ENCODE data around the gene NADSYN1. TPM values are rescaled to one million over a fixed set of nuclear protein-coding genes. Genes with fewer than 3 reads are reported as not detected.

NADSYN1 gene
- 86.4 and 97.5 TPM in 2 replicates for total RNA-seq

GRCh38 chr11:71453037-71453917, at the start of gene NADSYN1:
NADSYN1 (plus strand) TSS chr11:71453203; CDS start chr11:71453297, 94 bp downstream.

GRCh38 chr11:71448257-71449171, 4.5 kb upstream of the NADSYN1 start, which contains the start of gene DHCR7:
DHCR7 (minus strand) TSS chr11:71448393; CDS start chr11:71444952, 3,441 bp downstream.

GRCh38 chr11:71526796-71527575, 74.0 kb downstream of the NADSYN1 start, which contains the start of gene KRTAP5-7:
KRTAP5-7 (plus strand) TSS chr11:71527267; CDS start chr11:71527301, 34 bp downstream.

GRCh38 chr11:71537977-71538665, 85.1 kb downstream of the NADSYN1 start, which contains the start of gene KRTAP5-8:
KRTAP5-8 (plus strand) TSS chr11:71538025; CDS start chr11:71538056, 31 bp downstream.

GRCh38 chr11:71548120-71548519, 95.1 kb downstream of the NADSYN1 start, which contains the start of gene KRTAP5-9:
KRTAP5-9 (plus strand) TSS chr11:71548420; CDS start chr11:71548658, 238 bp downstream.

Small RNA genes lying within 50 kb of the gene (small RNA-seq; reads per million reads assigned to genes)
- gene MIR6754 = not detected

Other genes with a start within 250 kb of the NADSYN1 start
- gene SHANK2, start 200.6 kb upstream of the NADSYN1 start, total RNA-seq = not detected in 2 replicates
- gene DHCR7, start 4.8 kb upstream of the NADSYN1 start, total RNA-seq = 44.3 and 84.8 TPM in 2 replicates
- gene KRTAP5-7, start 74.1 kb downstream of the NADSYN1 start, total RNA-seq = 0.07 and 0.13 TPM in 2 replicates
- gene KRTAP5-8, start 84.8 kb downstream of the NADSYN1 start, total RNA-seq = not detected in 2 replicates
- not detected in 2 replicates for gene KRTAP5-9, start 95.2 kb downstream of the NADSYN1 start, total RNA-seq
- gene KRTAP5-10, start 112.4 kb downstream of the NADSYN1 start, total RNA-seq = not detected in 2 replicates
- not detected in 2 replicates for gene KRTAP5-11, start 129.7 kb downstream of the NADSYN1 start, total RNA-seq

All from thoracic aorta endothelial cell (primary cell).